Measurements from ENCODE around the gene SLC22A7.

SLC22A7 gene

DNA sequence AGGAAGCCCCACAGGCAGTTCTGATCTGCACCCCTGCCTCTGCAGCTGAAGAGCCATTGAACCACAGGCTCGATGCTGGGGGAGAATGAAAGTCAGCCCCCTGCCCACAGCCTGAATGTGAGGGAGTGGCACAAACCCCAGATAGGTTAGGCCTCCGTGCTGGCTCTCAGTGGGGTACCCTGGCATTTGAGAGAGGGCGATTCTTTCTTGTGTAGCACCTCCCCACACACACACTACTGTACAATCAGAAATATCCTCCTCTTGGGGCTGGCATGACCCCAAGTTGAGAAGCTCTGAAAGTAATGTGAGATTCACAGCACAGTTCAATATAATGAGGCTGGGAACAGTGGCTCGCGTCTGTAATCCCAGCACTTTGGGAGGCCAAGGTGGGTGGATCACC lies 36.9 kb upstream of the SLC22A7 start:
- no peak for ATAC-seq (ENCODE audit: low read depth)
- TF ChIP-seq, protein P1, sequence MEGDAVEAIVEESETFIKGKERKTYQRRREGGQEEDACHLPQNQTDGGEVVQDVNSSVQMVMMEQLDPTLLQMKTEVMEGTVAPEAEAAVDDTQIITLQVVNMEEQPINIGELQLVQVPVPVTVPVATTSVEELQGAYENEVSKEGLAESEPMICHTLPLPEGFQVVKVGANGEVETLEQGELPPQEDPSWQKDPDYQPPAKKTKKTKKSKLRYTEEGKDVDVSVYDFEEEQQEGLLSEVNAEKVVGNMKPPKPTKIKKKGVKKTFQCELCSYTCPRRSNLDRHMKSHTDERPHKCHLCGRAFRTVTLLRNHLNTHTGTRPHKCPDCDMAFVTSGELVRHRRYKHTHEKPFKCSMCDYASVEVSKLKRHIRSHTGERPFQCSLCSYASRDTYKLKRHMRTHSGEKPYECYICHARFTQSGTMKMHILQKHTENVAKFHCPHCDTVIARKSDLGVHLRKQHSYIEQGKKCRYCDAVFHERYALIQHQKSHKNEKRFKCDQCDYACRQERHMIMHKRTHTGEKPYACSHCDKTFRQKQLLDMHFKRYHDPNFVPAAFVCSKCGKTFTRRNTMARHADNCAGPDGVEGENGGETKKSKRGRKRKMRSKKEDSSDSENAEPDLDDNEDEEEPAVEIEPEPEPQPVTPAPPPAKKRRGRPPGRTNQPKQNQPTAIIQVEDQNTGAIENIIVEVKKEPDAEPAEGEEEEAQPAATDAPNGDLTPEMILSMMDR (IDR thresholded peaks at IDR 0.05; ENCODE audit: poor library complexity, severe bottlenecking): no peak

DNA sequence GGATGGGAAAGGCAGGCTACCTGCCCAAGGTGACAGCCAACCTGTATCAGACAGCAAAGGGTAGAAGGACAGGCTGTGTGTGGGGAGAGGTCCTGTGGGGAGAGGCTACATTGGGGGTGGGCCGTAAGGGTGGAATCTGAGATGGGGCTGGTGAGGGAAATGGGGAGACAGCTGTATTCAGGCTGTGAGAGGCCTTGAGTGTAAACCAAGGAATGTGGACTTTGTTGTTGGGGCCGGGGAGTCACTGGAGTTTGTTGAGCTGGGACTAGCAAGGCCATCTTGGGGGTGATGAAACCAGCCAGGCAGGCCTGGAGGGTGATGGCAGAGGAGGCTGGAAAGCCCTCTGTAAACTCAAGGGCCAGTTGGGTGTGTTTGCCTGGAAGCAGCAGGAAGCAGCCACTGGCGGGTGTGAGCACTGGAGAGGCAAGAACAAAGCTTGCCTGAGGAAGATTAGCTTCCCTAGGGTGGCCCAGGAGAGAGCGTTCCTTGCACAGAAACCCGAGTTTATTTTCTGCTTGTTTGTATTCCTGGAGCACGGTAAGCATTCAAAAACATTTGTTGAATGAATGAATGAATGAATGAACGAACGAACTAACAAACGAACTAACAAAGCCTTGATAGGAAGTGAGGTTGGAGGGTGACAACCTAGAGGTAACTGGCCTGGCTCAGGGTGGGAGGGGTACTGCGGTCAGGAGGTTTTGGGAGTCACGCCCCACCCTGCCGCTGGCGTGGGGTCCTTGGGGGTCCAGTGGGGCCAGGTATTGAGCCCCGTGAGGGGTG lies 35.9 kb upstream of the SLC22A7 start:
- Histone ChIP-seq H3K4me3 (ENCODE audit: severe bottlenecking) (no peak overlapping the region), H3K4me1 (ENCODE audit: insufficient read depth, poor library complexity, severe bottlenecking) (no peaks in the 10 kb centered on the region), H3K27ac (ENCODE audit: poor library complexity, severe bottlenecking) (no peak overlapping the region), H3K9me3 (ENCODE audit: severe bottlenecking) (no peaks in the 10 kb centered on the region), H3K27me3 (ENCODE audit: insufficient read depth, poor library complexity, severe bottlenecking) (no peaks in the 10 kb centered on the region), H3K36me3 (ENCODE audit: low read depth) (no peaks in the 10 kb centered on the region)
- no peak for ATAC-seq (ENCODE audit: low read depth)
- no peak for DNase-seq (ENCODE audit: low spot score)
- TF ChIP-seq, protein P1 (IDR thresholded peaks at IDR 0.05; ENCODE audit: poor library complexity, severe bottlenecking): no peak

More for the DNA sequence above, 36.9 kb upstream of the SLC22A7 start:
- Histone ChIP-seq H3K27me3 (ENCODE audit: insufficient read depth, poor library complexity, severe bottlenecking) (no peaks in the 10 kb centered on the region), H3K4me3 (ENCODE audit: severe bottlenecking) (no peak overlapping the region), H3K36me3 (ENCODE audit: low read depth) (no peaks in the 10 kb centered on the region), H3K27ac (ENCODE audit: poor library complexity, severe bottlenecking) (no peak overlapping the region), H3K9me3 (ENCODE audit: severe bottlenecking) (no peaks in the 10 kb centered on the region), H3K4me1 (ENCODE audit: insufficient read depth, poor library complexity, severe bottlenecking) (no peaks in the 10 kb centered on the region)
- DNase-seq (ENCODE audit: low spot score): no peak

DNA sequence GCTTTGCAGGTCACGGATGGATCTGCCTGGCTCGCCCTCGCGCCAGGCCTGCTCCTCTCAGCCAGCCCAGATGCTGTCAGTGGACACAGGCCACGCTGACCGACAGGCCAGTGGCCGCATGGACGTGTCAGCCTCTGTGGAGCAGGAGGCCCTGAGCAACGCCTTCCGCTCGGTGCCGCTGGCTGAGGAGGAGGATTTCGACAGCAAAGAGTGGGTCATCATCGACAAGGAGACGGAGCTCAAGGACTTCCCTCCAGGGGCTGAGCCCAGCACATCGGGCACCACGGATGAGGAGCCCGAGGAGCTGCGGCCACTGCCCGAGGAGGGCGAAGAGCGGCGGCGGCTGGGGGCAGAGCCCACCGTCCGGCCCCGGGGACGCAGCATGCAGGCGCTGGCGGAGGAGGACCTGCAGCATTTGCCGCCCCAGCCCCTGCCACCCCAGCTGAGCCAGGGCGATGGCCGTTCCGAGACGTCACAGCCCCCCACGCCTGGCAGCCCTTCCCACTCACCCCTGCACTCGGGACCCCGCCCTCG lies 35.2 kb upstream of the SLC22A7 start:
- H3K27ac ChIP-seq (ENCODE audit: poor library complexity, severe bottlenecking): no peak overlapping the region

DNA sequence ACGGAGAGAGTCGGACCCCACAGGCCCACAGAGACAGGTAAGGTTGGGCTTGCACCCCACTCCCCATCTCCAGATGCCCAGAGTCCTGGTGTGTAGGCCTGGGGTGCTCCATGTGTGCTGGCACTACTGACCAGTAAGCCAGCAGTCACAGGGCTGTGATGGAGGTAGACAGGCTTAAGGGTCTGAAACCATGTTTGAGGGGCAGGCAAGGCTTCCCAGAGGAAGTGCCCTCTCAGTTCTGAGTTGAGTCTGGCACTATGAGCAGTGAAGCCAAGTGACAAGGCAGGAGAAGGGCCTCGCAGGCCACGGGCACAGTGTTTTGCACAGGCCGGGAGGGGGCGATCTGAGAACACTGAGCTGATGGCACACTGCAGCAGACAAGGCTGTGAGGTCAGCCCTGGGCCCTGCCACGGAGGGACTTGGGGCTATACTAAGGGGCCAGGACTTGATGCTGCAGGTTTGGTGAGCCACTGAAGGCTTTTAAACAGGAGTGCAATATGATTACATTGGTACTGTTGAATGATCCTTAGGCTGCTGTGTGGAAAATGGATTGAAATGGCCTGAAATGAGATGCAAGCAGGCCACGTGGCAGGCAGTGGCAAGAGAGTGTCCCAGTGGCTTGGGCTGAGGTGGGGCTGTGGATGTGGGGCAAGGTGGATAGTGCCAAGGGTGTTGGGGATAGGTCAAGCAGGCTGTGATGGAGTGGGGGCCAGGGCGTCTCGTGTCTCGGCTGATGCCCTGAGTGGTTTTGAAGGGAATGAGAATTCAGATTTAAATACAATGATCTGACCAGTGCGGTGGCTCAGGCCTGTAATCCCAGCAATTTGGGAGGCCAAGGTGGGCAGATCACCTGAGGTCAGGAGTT lies 34.5 kb upstream of the SLC22A7 start:
- Histone ChIP-seq H3K27me3 (ENCODE audit: insufficient read depth, poor library complexity, severe bottlenecking) (no peaks in the 10 kb centered on the region), H3K4me1 (ENCODE audit: insufficient read depth, poor library complexity, severe bottlenecking) (no peaks in the 10 kb centered on the region), H3K9me3 (ENCODE audit: severe bottlenecking) (no peaks in the 10 kb centered on the region), H3K4me3 (ENCODE audit: severe bottlenecking) (no peak overlapping the region), H3K27ac (ENCODE audit: poor library complexity, severe bottlenecking) (no peak overlapping the region), H3K36me3 (ENCODE audit: low read depth) (no peaks in the 10 kb centered on the region)
- DNase-seq (ENCODE audit: low spot score): no peak
- peak; percentile 86 for ATAC-seq (ENCODE audit: low read depth)
- TF ChIP-seq, protein P1 (IDR thresholded peaks at IDR 0.05; ENCODE audit: poor library complexity, severe bottlenecking): peak; percentile 71

More for the DNA sequence above, 35.2 kb upstream of the SLC22A7 start:
- no peaks in the 10 kb centered on the region for H3K27me3 ChIP-seq (ENCODE audit: insufficient read depth, poor library complexity, severe bottlenecking)
- H3K36me3 ChIP-seq (ENCODE audit: low read depth): no peaks in the 10 kb centered on the region
- H3K4me1 ChIP-seq (ENCODE audit: insufficient read depth, poor library complexity, severe bottlenecking): no peaks in the 10 kb centered on the region
- ATAC-seq (ENCODE audit: low read depth) (no peak), DNase-seq (ENCODE audit: low spot score) (no peak)
- no peak overlapping the region for H3K4me3 ChIP-seq (ENCODE audit: severe bottlenecking)
- TF ChIP-seq, protein P1 (IDR thresholded peaks at IDR 0.05; ENCODE audit: poor library complexity, severe bottlenecking): no peak
- no peaks in the 10 kb centered on the region for H3K9me3 ChIP-seq (ENCODE audit: severe bottlenecking)

All from RWPE2 (cell line).